Transverse colon (tissue), 4 donors: Measurements from ENCODE around the gene SFXN1. TPM values are rescaled to one million over a fixed set of nuclear protein-coding genes. Genes with fewer than 3 reads are reported as not detected.

ENCODE experiments used
- DNase-seq: peaks from one replicate; pipeline ENCODE4 v3.0.0-alpha.2; 2019
- H3K27ac ChIP-seq, 4 donors: fragments of 200-600 bp; sonication (generic); 2 replicates each; pipeline ENCODE4 v1.5.1; 2016 to 2018; ENCODE audit warnings: inconsistent platforms in 4 of 4
- H3K27me3 ChIP-seq: fragments of 200-600 bp; sonication (generic); 2 replicates; pipeline ENCODE4 v1.5.1; 2017; ENCODE audit warnings: inconsistent platforms
- H3K36me3 ChIP-seq, 4 donors: fragments of 200-600 bp; sonication (generic); 2 replicates each; pipeline ENCODE4 v1.5.1; 2017 to 2019; ENCODE audit warnings: inconsistent platforms in 4 of 4
- H3K4me1 ChIP-seq, 4 donors: fragments of 200-600 bp; sonication (generic); 2 replicates each; pipeline ENCODE4 v1.5.1; 2017 to 2020; ENCODE audit warnings: inconsistent platforms in 4 of 4
- H3K4me3 ChIP-seq, 4 donors: fragments of 200-600 bp; sonication (generic); 1 replicate in 1 of 4; 2 replicates in 3 of 4; pipeline versions ENCODE4 v1.5.1 to v1.6.1; 2017 to 2019; ENCODE audit warnings: inconsistent platforms in 4 of 4
- H3K9me3 ChIP-seq, 2 donors: fragments of 200-600 bp; sonication (generic); 2 replicates each; pipeline ENCODE4 v1.5.1; 2017 to 2019; ENCODE audit warnings: inconsistent platforms in 2 of 2
- EP300 ChIP-seq: sonication (generic); formaldehyde crosslinking; IDR thresholded peaks from one replicate; pipeline ENCODE4 v1.6.1; 2017; ENCODE audit warnings: antibody characterized with exemption, low read depth
- POLR2A ChIP-seq: fragments of 450-650 bp; IDR thresholded peaks from one replicate; pipeline ENCODE4 v1.6.1; 2016; ENCODE audit warnings: antibody characterized with exemption, mild to moderate bottlenecking, moderate library complexity
- POLR2AphosphoS5 ChIP-seq, 3 donors: sonication (generic); formaldehyde crosslinking; IDR thresholded peaks; one replicate each; pipeline ENCODE4 v1.6.1; 2016; ENCODE audit warnings: antibody characterized with exemption in 3 of 3
- WGBS, 2 donors: methylation state at CpG; one replicate each; pipeline ENCODE4 v1.1.5; 2018; ENCODE audit warnings: low coverage in 1 of 2; 5-methylcytosine and 5-hydroxymethylcytosine counted together
- in situ Hi-C, 4 donors: fragments of 200-750 bp; cut with MboI; loops; one replicate each; pipeline versions ENCODE4 v1.15.0 to v1.15.1; 2017; ENCODE audit warnings: low sequenced_read_pairs in 3 of 4, low pct_ligation_motif_present in 1 of 4, low pct_unique_long_range_greater_than_20kb in 1 of 4
- intact Hi-C: fragments of 100-400 bp; cut with DNase I; formaldehyde crosslinking; loops from one replicate; pipeline ENCODE4 v1.15.1; 2023; ENCODE audit warnings: low total_unique reads
- total RNA-seq, 4 donors: library from RNA; depleted of rRNA; stranded (reverse); fragments of >200 nt; gene quantifications; one replicate each; pipeline ENCODE4 v1.1.0, GENCODE V29; 2016
- TF ChIP-seq, protein P1 (sequence below), 5 experiments: fragments of 200-600 bp in 3 of 5; fragments of 450-650 bp in 2 of 5; sonication (generic) in 3 of 5; IDR thresholded peaks; 1 replicate in 2 of 5; 2 replicates in 3 of 5; pipeline ENCODE4 v1.5.1; 2016 to 2017; ENCODE audit warnings: antibody characterized with exemption in 5 of 5, inconsistent platforms in 3 of 5, mild to moderate bottlenecking in 2 of 5, moderate library complexity in 1 of 5

Gene SFXN1
- total RNA-seq, 4 donors from 2014 or later: 15.7 to 192 (median 93.4) TPM

- H3K27ac ChIP-seq: no peak overlapping the region
- in situ Hi-C loops (no loop called here), intact Hi-C loops (loop anchor here (10.0 kb wide), 1 partner anchor 1633 kb away; no protein-coding TSS in a partner anchor)
- TF ChIP-seq, protein P1, sequence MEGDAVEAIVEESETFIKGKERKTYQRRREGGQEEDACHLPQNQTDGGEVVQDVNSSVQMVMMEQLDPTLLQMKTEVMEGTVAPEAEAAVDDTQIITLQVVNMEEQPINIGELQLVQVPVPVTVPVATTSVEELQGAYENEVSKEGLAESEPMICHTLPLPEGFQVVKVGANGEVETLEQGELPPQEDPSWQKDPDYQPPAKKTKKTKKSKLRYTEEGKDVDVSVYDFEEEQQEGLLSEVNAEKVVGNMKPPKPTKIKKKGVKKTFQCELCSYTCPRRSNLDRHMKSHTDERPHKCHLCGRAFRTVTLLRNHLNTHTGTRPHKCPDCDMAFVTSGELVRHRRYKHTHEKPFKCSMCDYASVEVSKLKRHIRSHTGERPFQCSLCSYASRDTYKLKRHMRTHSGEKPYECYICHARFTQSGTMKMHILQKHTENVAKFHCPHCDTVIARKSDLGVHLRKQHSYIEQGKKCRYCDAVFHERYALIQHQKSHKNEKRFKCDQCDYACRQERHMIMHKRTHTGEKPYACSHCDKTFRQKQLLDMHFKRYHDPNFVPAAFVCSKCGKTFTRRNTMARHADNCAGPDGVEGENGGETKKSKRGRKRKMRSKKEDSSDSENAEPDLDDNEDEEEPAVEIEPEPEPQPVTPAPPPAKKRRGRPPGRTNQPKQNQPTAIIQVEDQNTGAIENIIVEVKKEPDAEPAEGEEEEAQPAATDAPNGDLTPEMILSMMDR (IDR thresholded peaks at IDR 0.05): no peak
- TF ChIP-seq EP300 (no peak), POLR2A (no peak), POLR2AphosphoS5 (IDR thresholded peaks at IDR 0.05) (no peak)
- DNase-seq: no peak
- H3K4me3 ChIP-seq: no peak overlapping the region
- H3K4me1 ChIP-seq: peaks cover 0 to 5% (median 0%) of the 10 kb centered on the region in 4 donors
- H3K27me3 ChIP-seq: peaks cover 10% of the 10 kb centered on the region
- H3K36me3 ChIP-seq: no peaks in the 10 kb centered on the region
- no peaks in the 10 kb centered on the region for H3K9me3 ChIP-seq
- 83 to 91% methylated on average over 7 to 13 of the region's 13 CpGs for WGBS, 2 donors
These were observed 17.0 kb upstream of the SFXN1 start for GRCh38 chr5:175461370-175461769.

DNA sequence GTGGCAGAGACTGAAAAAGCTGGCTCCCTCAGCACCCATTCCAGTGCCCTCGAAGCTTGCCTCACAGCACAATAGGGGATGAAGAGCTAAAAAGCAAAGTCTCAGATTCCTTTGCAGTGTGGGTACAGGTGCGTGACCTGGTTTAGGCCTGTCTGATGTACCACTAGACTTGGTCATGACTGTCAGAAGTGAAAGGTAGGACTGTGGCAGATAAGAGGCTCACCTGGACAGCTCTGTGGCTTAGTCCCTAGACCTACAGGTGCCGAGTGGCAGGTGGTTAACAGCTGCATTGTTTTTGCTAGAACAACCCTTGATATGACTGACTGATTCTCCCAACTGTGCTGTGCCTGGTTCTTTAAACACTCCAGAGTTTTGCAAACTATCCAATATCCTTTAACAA lies 14.7 kb upstream of the SFXN1 start:
- H3K4me3 ChIP-seq: no peak overlapping the region
- no peaks in the 10 kb centered on the region for H3K36me3 ChIP-seq
- DNase-seq: no peak
- intact Hi-C loops: loop anchor here (10.0 kb wide), 1 partner anchor 1631 kb away; no protein-coding TSS in a partner anchor
- TF ChIP-seq POLR2AphosphoS5 (IDR thresholded peaks at IDR 0.05): no peak
- TF ChIP-seq EP300: no peak
- no peak for TF ChIP-seq POLR2A
- TF ChIP-seq, protein P1 (IDR thresholded peaks at IDR 0.05): no peak
- H3K27ac ChIP-seq: no peak overlapping the region
- WGBS, 2 donors: 48% methylated on average over 3 of the region's 3 CpGs; no CpG with 5 or more reads in 1 of the 2 donors
- H3K27me3 ChIP-seq: peaks cover 6% of the 10 kb centered on the region
- H3K9me3 ChIP-seq: no peaks in the 10 kb centered on the region
- peaks cover 0 to 5% (median 0%) of the 10 kb centered on the region in 4 donors for H3K4me1 ChIP-seq
- in situ Hi-C loops: no loop called here

DNA sequence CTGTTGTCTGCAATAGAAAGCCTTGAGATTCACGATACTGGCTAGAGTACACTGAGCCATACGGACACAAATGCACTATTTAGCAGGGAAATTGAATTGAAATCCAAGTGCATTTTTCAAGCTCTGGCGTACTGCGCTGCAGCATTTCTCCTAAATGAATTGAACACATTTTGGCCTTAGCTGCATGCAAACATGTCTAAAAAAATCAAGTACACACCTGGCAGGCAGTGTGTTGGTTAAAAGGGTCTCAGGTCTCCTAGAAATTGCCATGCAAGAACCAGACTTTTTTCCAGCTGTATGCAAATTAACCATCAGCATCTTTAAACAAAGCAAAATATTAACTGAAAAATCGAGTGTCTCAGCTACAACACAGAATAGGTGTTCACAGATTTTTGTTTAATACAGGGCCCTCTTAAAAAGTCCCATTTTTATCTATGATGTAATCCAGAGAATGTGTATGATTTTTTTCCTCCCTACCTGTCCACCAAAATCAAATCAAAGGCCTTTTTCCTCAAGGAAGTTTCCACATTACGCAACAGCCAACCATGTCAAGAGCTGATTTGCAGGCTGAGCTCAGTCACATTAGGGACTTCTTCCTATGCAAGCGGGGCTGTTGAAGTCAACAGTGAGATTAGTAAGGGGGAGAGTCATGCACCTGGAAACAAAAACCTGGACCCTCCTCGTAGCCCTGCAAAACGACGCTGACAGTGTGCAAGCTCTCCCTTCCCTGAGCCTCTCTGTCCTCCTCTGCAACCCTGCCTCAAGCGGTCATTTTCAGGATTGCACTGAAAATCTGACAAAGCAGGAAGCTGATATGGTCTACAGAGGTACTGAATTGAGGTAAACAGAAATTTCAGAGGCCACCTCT lies 14.1 kb upstream of the SFXN1 start:
- no peak overlapping the region for H3K4me3 ChIP-seq
- no peaks in the 10 kb centered on the region for H3K36me3 ChIP-seq
- WGBS, 2 donors: 39 to 55% methylated on average over 4 to 11 of the region's 11 CpGs
- in situ Hi-C loops: no loop called here
- DNase-seq: peak; percentile 59
- no peaks in the 10 kb centered on the region for H3K27me3 ChIP-seq
- H3K4me1 ChIP-seq: peaks cover 0 to 5% (median 0%) of the 10 kb centered on the region in 4 donors
- H3K27ac ChIP-seq: no peak overlapping the region
- intact Hi-C loops: loop anchor here (10.0 kb wide), 1 partner anchor 1630 kb away; no protein-coding TSS in a partner anchor
- no peaks in the 10 kb centered on the region for H3K9me3 ChIP-seq
- TF ChIP-seq, protein P1 (IDR thresholded peaks at IDR 0.05): peak; percentile 57 to 74 (median 66)
- TF ChIP-seq EP300 (no peak), POLR2AphosphoS5 (IDR thresholded peaks at IDR 0.05) (no peak), POLR2A (no peak)

DNA sequence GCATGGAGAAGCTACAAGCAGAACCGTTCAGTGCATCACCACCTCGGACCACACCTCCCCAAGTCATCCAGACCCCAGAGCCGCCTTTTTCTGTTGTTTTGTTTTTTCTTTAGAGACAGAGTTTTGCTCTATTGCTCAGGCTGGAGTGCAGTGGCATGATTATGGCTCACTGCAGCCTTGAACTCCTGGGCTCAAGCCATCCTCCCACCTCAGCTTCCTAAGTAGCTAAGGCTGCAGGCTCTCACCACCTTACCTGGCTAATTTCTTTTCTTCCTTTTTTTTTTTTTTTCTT lies 13.5 kb upstream of the SFXN1 start:
- H3K4me3 ChIP-seq: no peak overlapping the region
- no peaks in the 10 kb centered on the region for H3K27me3 ChIP-seq
- TF ChIP-seq POLR2A: no peak
- no peak for TF ChIP-seq EP300
- no peak for TF ChIP-seq POLR2AphosphoS5 (IDR thresholded peaks at IDR 0.05)
- TF ChIP-seq, protein P1 (IDR thresholded peaks at IDR 0.05): no peak
- in situ Hi-C loops (no loop called here), intact Hi-C loops (loop anchor here (10.0 kb wide), 1 partner anchor 1630 kb away; no protein-coding TSS in a partner anchor)
- WGBS, 2 donors: 0 to 4% methylated on average over 2 to 3 of the region's 3 CpGs
- peaks cover 0 to 5% (median 0%) of the 10 kb centered on the region in 4 donors for H3K4me1 ChIP-seq
- H3K9me3 ChIP-seq: no peaks in the 10 kb centered on the region
- no peak overlapping the region for H3K27ac ChIP-seq
- H3K36me3 ChIP-seq: no peaks in the 10 kb centered on the region
- DNase-seq: no peak
